ACC112 (cell line): ENCODE measurements around the gene KLHDC2.
"Not testable (repeated sequence)": the region's sequence is repeated elsewhere in the genome, so short reads cannot be mapped to it uniquely, and the experiment has no call there.

ENCODE experiments used
- H2AFZ ChIP-seq: fragments of 200-600 bp; sonication (generic); one replicate; pipeline ENCODE4 v1.6.0; 2017; ENCODE audit warnings: antibody characterized with exemption, low read length; ENCODE audit not compliant: unreplicated experiment
- H3K27ac ChIP-seq: fragments of 200-600 bp; sonication (generic); 2 replicates; pipeline ENCODE4 v1.5.1; 2014; ENCODE audit warnings: low read depth, mild to moderate bottlenecking, antibody characterized with exemption, low read length, moderate library complexity
- H3K27me3 ChIP-seq: fragments of 200-600 bp; sonication (generic); 2 replicates; pipeline ENCODE4 v1.6.1; 2014; ENCODE audit warnings: mild to moderate bottlenecking, antibody characterized with exemption, low read length, moderate library complexity, mixed read lengths; ENCODE audit not compliant: insufficient read depth
- H3K36me3 ChIP-seq: fragments of 200-600 bp; sonication (generic); 2 replicates; pipeline ENCODE4 v1.6.1; 2016; ENCODE audit warnings: mild to moderate bottlenecking, antibody characterized with exemption, low read length, moderate library complexity, mixed read lengths; ENCODE audit not compliant: insufficient read depth
- H3K4me1 ChIP-seq: fragments of 200-600 bp; sonication (generic); one replicate; pipeline ENCODE4 v1.6.1; 2016; ENCODE audit warnings: low read length, mixed read lengths; ENCODE audit not compliant: insufficient read depth, unreplicated experiment, control insufficient read depth
- H3K4me3 ChIP-seq: fragments of 200-600 bp; sonication (generic); 2 replicates; pipeline ENCODE4 v1.5.1; 2014; ENCODE audit warnings: mild to moderate bottlenecking, low read depth, low read length
- H3K79me2 ChIP-seq: fragments of 200-600 bp; sonication (generic); one replicate; pipeline ENCODE4 v1.6.0; 2016; ENCODE audit warnings: low read length; ENCODE audit not compliant: control insufficient read depth, unreplicated experiment, insufficient read depth

The KLHDC2 gene

DNA sequence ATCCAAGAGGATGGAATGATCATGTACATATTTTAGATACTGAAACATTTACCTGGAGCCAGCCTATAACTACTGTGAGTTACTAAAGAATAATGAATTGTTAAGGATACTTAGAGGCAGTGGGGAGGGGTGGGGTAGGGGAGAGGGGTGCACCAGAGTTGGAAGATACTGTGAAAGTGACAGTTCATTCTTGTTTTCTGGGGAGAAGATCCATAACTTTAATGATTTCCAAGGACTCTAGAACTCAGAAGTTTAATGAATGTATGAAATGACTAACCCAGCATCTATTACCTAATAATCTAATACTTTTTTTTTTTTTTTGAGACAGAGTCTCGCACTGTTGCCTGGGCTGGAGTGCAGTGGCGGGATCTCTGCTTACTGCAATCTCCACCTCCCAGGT, 10.5 kb downstream of the KLHDC2 start:
- Histone ChIP-seq H3K36me3 (peaks cover 39% of the 10 kb centered on the region), H3K4me3 (no peak overlapping the region), H3K4me1 (no peaks in the 10 kb centered on the region), H3K79me2 (no peaks in the 10 kb centered on the region), H2AFZ (no peak overlapping the region), H3K27ac (no peak overlapping the region), H3K27me3 (no peaks in the 10 kb centered on the region)

DNA sequence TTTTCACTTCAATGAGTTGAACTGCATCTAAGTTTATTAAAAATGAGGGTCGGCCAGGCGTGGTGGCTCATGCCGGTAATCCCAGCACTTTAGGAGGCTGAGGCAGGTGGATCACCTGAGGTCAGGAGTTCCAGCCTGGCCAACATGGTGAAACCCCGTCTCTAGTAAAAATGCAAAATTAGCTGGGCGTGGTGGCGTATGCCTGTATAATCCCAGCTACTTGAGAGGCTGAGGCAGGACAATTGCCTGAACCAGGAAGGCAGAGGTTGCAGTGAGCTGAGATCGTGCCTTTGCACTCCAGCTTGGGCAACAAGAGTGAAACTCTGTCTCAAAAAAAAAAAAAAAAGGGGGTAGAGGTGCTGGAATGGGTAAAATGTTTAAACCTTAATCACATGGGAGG, 13.1 kb downstream of the KLHDC2 start:
- not testable (repeated sequence) for H2AFZ ChIP-seq, H3K27ac ChIP-seq, H3K4me3 ChIP-seq, H3K4me1 ChIP-seq, H3K79me2 ChIP-seq, H3K27me3 ChIP-seq
- peaks cover 54% of the 10 kb centered on the region for H3K36me3 ChIP-seq

DNA sequence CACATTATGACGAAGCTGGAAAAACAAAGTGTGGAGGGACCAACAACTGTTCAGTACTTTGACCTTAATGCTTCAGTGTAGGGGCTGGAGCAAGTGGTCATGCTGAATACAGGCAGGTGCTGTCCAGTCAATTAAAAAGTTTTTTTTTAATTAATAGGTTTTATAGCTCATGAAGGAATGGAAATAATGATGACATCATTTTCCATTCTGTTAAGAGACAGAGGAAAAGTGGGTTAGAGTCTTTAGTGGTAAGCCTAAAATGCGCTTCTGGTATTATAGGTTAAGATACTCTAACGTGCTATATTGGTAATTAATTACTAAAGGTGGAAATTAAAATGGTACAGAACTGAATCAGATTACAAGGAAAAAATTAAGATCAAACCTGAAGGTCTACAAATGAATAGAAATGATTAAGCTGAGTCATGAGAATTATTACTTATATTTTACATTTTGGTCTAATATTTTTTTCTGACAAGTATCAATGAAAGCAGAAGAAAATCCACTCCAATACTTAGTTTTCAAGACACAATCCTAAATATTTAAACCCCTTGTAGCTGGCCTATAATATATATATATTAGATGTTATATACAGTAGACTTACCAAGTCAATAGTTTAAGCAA, 15.6 kb downstream of the KLHDC2 start:
- H3K27ac ChIP-seq: no peak overlapping the region
- no peaks in the 10 kb centered on the region for H3K27me3 ChIP-seq

GRCh38 chr14:49786315-49786714, 18.4 kb downstream of the KLHDC2 start:
- Histone ChIP-seq H3K27ac (no peak overlapping the region), H2AFZ (no peak overlapping the region), H3K4me3 (no peak overlapping the region), H3K79me2 (no peaks in the 10 kb centered on the region), H3K4me1 (no peaks in the 10 kb centered on the region), H3K36me3 (peaks cover 65% of the 10 kb centered on the region), H3K27me3 (no peaks in the 10 kb centered on the region)

More for the DNA sequence above, 15.6 kb downstream of the KLHDC2 start:
- Histone ChIP-seq H3K4me1 (no peaks in the 10 kb centered on the region), H2AFZ (no peak overlapping the region), H3K79me2 (no peaks in the 10 kb centered on the region), H3K36me3 (peaks cover 65% of the 10 kb centered on the region), H3K4me3 (no peak overlapping the region)

DNA sequence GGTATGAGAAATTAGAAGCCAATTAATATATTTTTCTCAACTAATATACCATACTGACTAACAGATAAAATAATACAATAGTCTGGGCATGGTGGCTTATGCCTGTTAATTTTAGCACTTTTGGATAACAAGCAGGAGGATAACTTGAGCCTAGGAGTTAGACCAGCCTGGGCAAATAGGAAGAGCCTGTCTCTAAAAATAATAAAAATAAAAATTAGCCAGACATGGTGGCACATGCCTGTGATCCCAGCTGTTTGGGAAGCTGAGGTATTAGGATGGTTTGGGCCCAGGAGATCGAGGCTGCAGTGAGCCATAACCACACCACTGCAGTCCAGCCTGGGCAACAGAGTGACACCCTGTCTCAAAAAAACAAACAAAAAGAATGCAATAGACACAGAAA, 24.7 kb downstream of the KLHDC2 start:
- H2AFZ ChIP-seq: no peak overlapping the region
- no peak overlapping the region for H3K4me3 ChIP-seq
- H3K79me2 ChIP-seq: no peaks in the 10 kb centered on the region
- peaks cover 41% of the 10 kb centered on the region for H3K36me3 ChIP-seq
- no peaks in the 10 kb centered on the region for H3K4me1 ChIP-seq
- H3K27me3 ChIP-seq: no peaks in the 10 kb centered on the region
- no peak overlapping the region for H3K27ac ChIP-seq

- H3K27ac ChIP-seq: no peak overlapping the region
- H3K27me3 ChIP-seq: no peaks in the 10 kb centered on the region
- H3K36me3 ChIP-seq: peaks cover 44% of the 10 kb centered on the region
- H3K79me2 ChIP-seq: no peaks in the 10 kb centered on the region
- H3K4me3 ChIP-seq: no peak overlapping the region
- H2AFZ ChIP-seq: no peak overlapping the region
- no peaks in the 10 kb centered on the region for H3K4me1 ChIP-seq
These were observed 28.1 kb downstream of the KLHDC2 start for GRCh38 chr14:49796025-49796424.

DNA sequence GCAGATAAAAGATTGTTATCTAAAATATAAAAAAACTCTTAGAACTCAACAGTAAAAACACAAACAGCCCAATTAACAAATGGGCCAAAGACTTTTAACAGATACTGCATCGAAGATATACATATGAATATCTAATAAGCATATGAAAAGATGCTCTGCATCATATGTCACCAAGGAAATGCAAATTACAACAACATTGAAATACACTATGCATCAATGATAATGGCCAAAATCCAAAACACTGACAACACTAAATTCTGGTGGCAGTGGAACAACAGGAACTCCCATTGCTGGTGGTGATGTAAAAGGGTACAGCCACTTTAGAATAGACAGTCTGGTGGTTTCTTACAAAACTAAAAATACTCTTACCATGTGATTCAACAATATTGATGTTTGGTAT, 40.8 kb downstream of the KLHDC2 start:
- no peaks in the 10 kb centered on the region for H3K27me3 ChIP-seq
- no peaks in the 10 kb centered on the region for H3K79me2 ChIP-seq
- peaks cover 52% of the 10 kb centered on the region for H3K36me3 ChIP-seq
- H3K27ac ChIP-seq: no peak overlapping the region
- no peaks in the 10 kb centered on the region for H3K4me1 ChIP-seq
- no peak overlapping the region for H3K4me3 ChIP-seq
- H2AFZ ChIP-seq: no peak overlapping the region

DNA sequence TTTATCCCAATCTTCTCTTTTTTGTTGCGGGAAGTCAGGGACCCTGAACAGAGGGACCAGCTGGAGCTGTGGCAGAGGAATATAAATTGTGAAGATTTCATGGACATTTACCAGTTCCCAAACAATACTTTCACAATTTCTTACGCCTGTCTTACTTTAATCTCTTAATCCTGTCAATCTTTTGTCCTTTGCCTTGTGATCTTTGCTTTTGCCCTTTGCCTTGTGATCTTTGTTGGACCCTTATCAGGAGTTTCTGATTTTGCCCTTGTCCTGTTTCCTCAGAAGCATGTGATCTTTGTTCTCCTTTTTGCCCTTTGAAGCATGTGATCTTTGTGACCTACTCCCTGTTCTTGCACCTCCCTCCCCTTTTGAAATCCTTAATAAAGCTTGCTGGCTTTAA, 48.2 kb downstream of the KLHDC2 start:
- not testable (repeated sequence) for H3K4me1 ChIP-seq, H3K79me2 ChIP-seq, H3K27me3 ChIP-seq, H2AFZ ChIP-seq, H3K4me3 ChIP-seq, H3K27ac ChIP-seq
- H3K36me3 ChIP-seq: peaks cover 77% of the 10 kb centered on the region

DNA sequence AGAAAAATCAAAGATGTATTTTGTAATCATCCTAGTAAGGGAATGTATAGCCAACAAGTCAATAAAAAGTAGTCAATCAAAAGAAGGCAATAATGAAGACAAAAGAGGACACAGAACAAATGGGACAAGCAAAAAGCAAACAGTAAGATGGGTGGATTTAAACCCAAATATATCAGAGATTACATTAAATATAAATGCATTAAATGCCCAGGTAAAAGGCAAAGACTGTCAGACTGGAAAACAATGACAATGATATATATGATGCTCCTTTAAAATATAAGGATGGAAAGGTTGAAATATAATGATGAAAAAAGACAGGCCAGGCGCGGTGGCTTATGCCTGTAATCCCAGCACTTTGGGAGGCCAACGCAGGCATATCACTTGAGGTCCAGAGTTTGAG, 48.9 kb downstream of the KLHDC2 start:
- Histone ChIP-seq H3K79me2 (no peaks in the 10 kb centered on the region), H2AFZ (no peak overlapping the region), H3K4me3 (no peak overlapping the region), H3K4me1 (no peaks in the 10 kb centered on the region), H3K27me3 (no peaks in the 10 kb centered on the region), H3K27ac (no peak overlapping the region), H3K36me3 (peaks cover 69% of the 10 kb centered on the region)

DNA sequence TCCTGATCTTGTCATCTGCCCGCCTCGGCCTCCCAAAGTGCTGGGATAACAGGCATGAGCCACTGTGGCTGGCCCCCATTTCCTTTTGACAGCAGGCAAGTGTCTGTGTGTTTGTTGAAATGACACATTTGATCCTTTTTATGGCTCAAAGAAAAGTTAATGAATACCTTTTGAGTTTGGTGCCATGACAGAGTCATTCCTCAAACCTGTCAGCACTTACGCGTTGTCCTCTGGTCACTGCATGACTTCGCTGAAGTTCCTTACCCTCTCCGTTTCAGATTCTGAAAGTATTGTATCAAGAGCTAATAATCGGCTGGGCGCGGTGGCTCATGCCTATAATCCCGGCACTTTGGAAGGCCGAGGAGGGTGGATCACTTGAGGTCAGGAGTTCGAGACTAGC, 52.2 kb downstream of the KLHDC2 start:
- Histone ChIP-seq H3K36me3 (peaks cover 59% of the 10 kb centered on the region), H3K27me3 (no peaks in the 10 kb centered on the region), H3K79me2 (no peaks in the 10 kb centered on the region), H3K4me1 (no peaks in the 10 kb centered on the region), H3K27ac (no peak overlapping the region), H2AFZ (no peak overlapping the region), H3K4me3 (no peak overlapping the region)

DNA sequence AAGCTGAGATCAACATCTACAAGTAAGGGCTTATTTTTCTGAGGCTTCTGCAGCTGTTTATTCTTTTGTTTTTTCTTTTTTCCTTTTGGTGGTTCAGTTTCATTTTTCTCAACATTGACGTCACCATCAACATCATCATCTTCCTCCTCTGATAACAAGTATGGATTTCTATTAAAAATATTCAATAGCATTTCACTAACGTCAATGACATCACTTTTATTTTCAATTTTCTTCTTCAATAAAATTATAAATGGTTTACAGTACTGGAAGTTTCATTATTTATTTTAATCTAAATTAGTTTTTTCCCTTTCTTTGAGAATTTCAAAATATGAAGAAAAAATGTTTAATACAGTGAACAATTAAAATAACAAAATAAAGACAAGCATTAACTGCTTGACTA, 60.7 kb downstream of the KLHDC2 start:
- H2AFZ ChIP-seq: no peak overlapping the region
- no peak overlapping the region for H3K27ac ChIP-seq
- no peaks in the 10 kb centered on the region for H3K27me3 ChIP-seq
- no peaks in the 10 kb centered on the region for H3K4me1 ChIP-seq
- no peaks in the 10 kb centered on the region for H3K79me2 ChIP-seq
- H3K36me3 ChIP-seq: peaks cover 47% of the 10 kb centered on the region
- no peak overlapping the region for H3K4me3 ChIP-seq
